Measurements from ENCODE around the gene SLC12A4.
"Not testable (repeated sequence)": the region's sequence is repeated elsewhere in the genome, so short reads cannot be mapped to it uniquely, and the experiment has no call there.

The SLC12A4 gene

GRCh38 chr16:67924140-67924906 is 44.1 kb downstream of the SLC12A4 start:
- DNase-seq: no peak

- no peak for DNase-seq
Measured at GRCh38 chr16:67923414-67924116, 44.9 kb downstream of the SLC12A4 start.

- DNase-seq: no peak
Measured at GRCh38 chr16:67922740-67923139, 45.7 kb downstream of the SLC12A4 start.

- DNase-seq: no peak
Measured at GRCh38 chr16:67922221-67922620, 46.2 kb downstream of the SLC12A4 start.

GRCh38 chr16:67919622-67920221 is 48.7 kb downstream of the SLC12A4 start:
- no peak for DNase-seq

GRCh38 chr16:67917852-67918236 is 50.6 kb downstream of the SLC12A4 start:
- no peak for DNase-seq

GRCh38 chr16:67917140-67917851 is 51.1 kb downstream of the SLC12A4 start:
- DNase-seq: no peak

GRCh38 chr16:67915831-67916723 is 52.4 kb downstream of the SLC12A4 start:
- no peak for DNase-seq

GRCh38 chr16:67915496-67915769 is 53.0 kb downstream of the SLC12A4 start:
- not testable (repeated sequence) for DNase-seq

GRCh38 chr16:67914758-67915495 is 53.5 kb downstream of the SLC12A4 start:
- no peak for DNase-seq

- DNase-seq: no peak
Measured at GRCh38 chr16:67910158-67910557, 58.3 kb downstream of the SLC12A4 start.

- DNase-seq: no peak
Measured at GRCh38 chr16:67909056-67909742, 59.2 kb downstream of the SLC12A4 start.

GRCh38 chr16:67907397-67908180 is 60.8 kb downstream of the SLC12A4 start:
- no peak for DNase-seq

GRCh38 chr16:67902831-67903230 is 65.6 kb downstream of the SLC12A4 start:
- no peak for DNase-seq

- no peak for DNase-seq
Measured at GRCh38 chr16:67901734-67902133, 66.7 kb downstream of the SLC12A4 start.

- no peak for DNase-seq
Measured at GRCh38 chr16:67897231-67897630, 71.2 kb downstream of the SLC12A4 start.

GRCh38 chr16:67893743-67894399 is 74.6 kb downstream of the SLC12A4 start:
- no peak for DNase-seq
